ENCODE data around the gene ELOVL6. TPM values are rescaled to one million over a fixed set of nuclear protein-coding genes. Genes with fewer than 3 reads are reported as not detected.

ELOVL6 gene
- total RNA-seq, 1 donor from 2014 or later, result 25.5 TPM

DNA sequence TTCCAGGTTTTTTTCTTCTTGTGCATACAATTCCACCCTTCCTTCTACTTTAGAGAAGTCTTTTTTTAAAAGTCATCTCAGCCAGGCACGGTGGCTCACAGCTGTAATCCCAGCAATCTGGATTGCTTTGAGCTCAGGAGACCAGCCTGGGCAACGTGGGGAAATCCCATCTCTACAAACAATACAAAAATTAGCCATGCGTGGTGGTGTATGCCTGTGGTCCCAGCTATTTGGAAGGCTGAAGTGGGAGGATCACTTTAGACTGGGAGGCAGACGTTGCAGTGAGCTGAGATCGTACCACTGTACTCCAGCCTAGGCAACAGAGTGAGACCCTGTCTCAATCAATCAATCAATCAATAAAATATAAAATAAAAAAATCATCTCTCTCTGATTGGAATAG is 14.8 kb downstream of the ELOVL6 start:
- H3K79me2 ChIP-seq (ENCODE audit: insufficient read depth, low read length), result peaks cover 31% of the 10 kb centered on the region
- H2AFZ ChIP-seq (ENCODE audit: low read depth, low read length), result no peak overlapping the region
- H3K36me3 ChIP-seq (ENCODE audit: insufficient read depth, low read length), result no peaks in the 10 kb centered on the region
- DNase-seq (ENCODE audit: low read depth) (no peak), FAIRE-seq (no peak)
- H3K4me2 ChIP-seq (ENCODE audit: low read length), result no peak overlapping the region
- H3K27ac ChIP-seq (ENCODE audit: low read depth, low read length), result no peak overlapping the region
- Mint-ChIP-seq H3K36me3 (ENCODE audit: low read depth, unreplicated experiment) (peaks cover 2% of the 10 kb centered on the region), H3K4me3 (ENCODE audit: unreplicated experiment) (no peak overlapping the region), H3K4me1 (ENCODE audit: low read depth, unreplicated experiment) (peaks cover 6% of the 10 kb centered on the region), H3K9me3 (ENCODE audit: unreplicated experiment) (no peaks in the 10 kb centered on the region), H3K27me3 (ENCODE audit: low read depth, unreplicated experiment) (no peaks in the 10 kb centered on the region), H3K27ac (ENCODE audit: unreplicated experiment) (no peak overlapping the region)
- peaks cover 19% of the 10 kb centered on the region for H4K20me1 ChIP-seq (ENCODE audit: insufficient read depth, low read length)
- H3K4me1 ChIP-seq (ENCODE audit: insufficient read depth, low read length), result peaks cover 16% of the 10 kb centered on the region
- no peak overlapping the region for H3K9ac ChIP-seq (ENCODE audit: low read length)
- H3K9me3 ChIP-seq (ENCODE audit: insufficient read depth, low read depth, low read length), result no peaks in the 10 kb centered on the region
- TF ChIP-seq CTCF (IDR thresholded peaks at IDR 0.05; ENCODE audit: insufficient read depth, low read depth, low read length) (no peak), EZH2 (IDR thresholded peaks at IDR 0.05; ENCODE audit: insufficient read depth, low read length) (no peak)
- H3K4me3 ChIP-seq (ENCODE audit: insufficient read depth, low read depth, low read length), result no peak overlapping the region
- peaks cover 2% of the 10 kb centered on the region for H3K27me3 ChIP-seq (ENCODE audit: insufficient read depth, low read length)

GRCh38 chr4:110183058-110183457 is 15.4 kb downstream of the ELOVL6 start:
- H2AFZ ChIP-seq (ENCODE audit: low read depth, low read length), result no peak overlapping the region
- H3K27me3 Mint-ChIP-seq (ENCODE audit: low read depth, unreplicated experiment), result no peaks in the 10 kb centered on the region
- H3K36me3 ChIP-seq (ENCODE audit: insufficient read depth, low read length), result no peaks in the 10 kb centered on the region
- H3K9ac ChIP-seq (ENCODE audit: low read length), result no peak overlapping the region
- H3K27ac Mint-ChIP-seq (ENCODE audit: unreplicated experiment), result no peak overlapping the region
- no peaks in the 10 kb centered on the region for H3K9me3 Mint-ChIP-seq (ENCODE audit: unreplicated experiment)
- TF ChIP-seq EZH2 (IDR thresholded peaks at IDR 0.05; ENCODE audit: insufficient read depth, low read length) (no peak), CTCF (IDR thresholded peaks at IDR 0.05; ENCODE audit: insufficient read depth, low read depth, low read length) (no peak)
- peaks cover 6% of the 10 kb centered on the region for H3K4me1 Mint-ChIP-seq (ENCODE audit: low read depth, unreplicated experiment)
- peaks cover 31% of the 10 kb centered on the region for H3K79me2 ChIP-seq (ENCODE audit: insufficient read depth, low read length)
- no peak overlapping the region for H3K4me2 ChIP-seq (ENCODE audit: low read length)
- no peak overlapping the region for H3K27ac ChIP-seq (ENCODE audit: low read depth, low read length)
- peaks cover 2% of the 10 kb centered on the region for H3K27me3 ChIP-seq (ENCODE audit: insufficient read depth, low read length)
- H3K4me3 ChIP-seq (ENCODE audit: insufficient read depth, low read depth, low read length), result no peak overlapping the region
- H3K36me3 Mint-ChIP-seq (ENCODE audit: low read depth, unreplicated experiment), result peaks cover 4% of the 10 kb centered on the region
- no peak overlapping the region for H3K4me3 Mint-ChIP-seq (ENCODE audit: unreplicated experiment)
- H3K4me1 ChIP-seq (ENCODE audit: insufficient read depth, low read length), result peaks cover 16% of the 10 kb centered on the region
- no peak for FAIRE-seq
- peaks cover 19% of the 10 kb centered on the region for H4K20me1 ChIP-seq (ENCODE audit: insufficient read depth, low read length)
- DNase-seq (ENCODE audit: low read depth), result no peak
- H3K9me3 ChIP-seq (ENCODE audit: insufficient read depth, low read depth, low read length), result no peaks in the 10 kb centered on the region

GRCh38 chr4:110181890-110182289 is 16.5 kb downstream of the ELOVL6 start:
- FAIRE-seq, result no peak

More at GRCh38 chr4:110181890-110182289, 16.5 kb downstream of the ELOVL6 start:
- H3K27ac ChIP-seq (ENCODE audit: low read depth, low read length), result no peak overlapping the region
- no peak overlapping the region for H3K4me2 ChIP-seq (ENCODE audit: low read length)
- no peak overlapping the region for H3K4me3 Mint-ChIP-seq (ENCODE audit: unreplicated experiment)
- H3K4me1 ChIP-seq (ENCODE audit: insufficient read depth, low read length), result peaks cover 16% of the 10 kb centered on the region
- peaks cover 4% of the 10 kb centered on the region for H3K36me3 Mint-ChIP-seq (ENCODE audit: low read depth, unreplicated experiment)
- no peaks in the 10 kb centered on the region for H3K9me3 ChIP-seq (ENCODE audit: insufficient read depth, low read depth, low read length)
- peaks cover 2% of the 10 kb centered on the region for H3K27me3 ChIP-seq (ENCODE audit: insufficient read depth, low read length)
- peaks cover 19% of the 10 kb centered on the region for H4K20me1 ChIP-seq (ENCODE audit: insufficient read depth, low read length)
- no peaks in the 10 kb centered on the region for H3K27me3 Mint-ChIP-seq (ENCODE audit: low read depth, unreplicated experiment)
- H3K4me1 Mint-ChIP-seq (ENCODE audit: low read depth, unreplicated experiment), result peaks cover 6% of the 10 kb centered on the region
- peaks cover 31% of the 10 kb centered on the region for H3K79me2 ChIP-seq (ENCODE audit: insufficient read depth, low read length)
- H3K9ac ChIP-seq (ENCODE audit: low read length), result no peak overlapping the region
- DNase-seq (ENCODE audit: low read depth), result no peak
- H2AFZ ChIP-seq (ENCODE audit: low read depth, low read length), result no peak overlapping the region
- H3K27ac Mint-ChIP-seq (ENCODE audit: unreplicated experiment), result no peak overlapping the region
- peaks cover 3% of the 10 kb centered on the region for H3K36me3 ChIP-seq (ENCODE audit: insufficient read depth, low read length)
- no peaks in the 10 kb centered on the region for H3K9me3 Mint-ChIP-seq (ENCODE audit: unreplicated experiment)
- no peak overlapping the region for H3K4me3 ChIP-seq (ENCODE audit: insufficient read depth, low read depth, low read length)
- TF ChIP-seq CTCF (IDR thresholded peaks at IDR 0.05; ENCODE audit: insufficient read depth, low read depth, low read length), result no peak
- no peak for TF ChIP-seq EZH2 (IDR thresholded peaks at IDR 0.05; ENCODE audit: insufficient read depth, low read length)
